Smooth muscle cell (in vitro differentiated cells): Measurements from ENCODE around the gene PDZK1. TPM values are rescaled to one million over a fixed set of nuclear protein-coding genes. Genes with fewer than 3 reads are reported as not detected.
"Not testable (repeated sequence)": the region's sequence is repeated elsewhere in the genome, so short reads cannot be mapped to it uniquely, and the experiment has no call there.

Experiments
- DNase-seq: peaks from one replicate; lab custom pipeline; 2025; ENCODE audit not compliant: unreplicated experiment; lab: John Stamatoyannopoulos, UW
- H2AFZ ChIP-seq: fragments of 200-600 bp; sonication (generic); 2 replicates; pipeline ENCODE4 v1.6.0; 2016; ENCODE audit warnings: antibody characterized with exemption, low read depth, mild to moderate bottlenecking
- H3F3A ChIP-seq: fragments of 200-600 bp; sonication (generic); 2 replicates; pipeline ENCODE4 v1.6.0; 2017; ENCODE audit warnings: antibody characterized with exemption, low read depth
- H3K27ac ChIP-seq: fragments of 200-600 bp; sonication (generic); 2 replicates; pipeline ENCODE4 v1.5.1; 2016; ENCODE audit warnings: low read depth, mild to moderate bottlenecking
- H3K27me3 ChIP-seq: fragments of 200-600 bp; sonication (generic); 2 replicates; pipeline ENCODE4 v1.6.1; 2016; ENCODE audit warnings: low read depth, mild to moderate bottlenecking
- H3K36me3 ChIP-seq: fragments of 200-600 bp; sonication (generic); 2 replicates; pipeline ENCODE4 v1.5.1; 2016; ENCODE audit warnings: low read depth
- H3K4me1 ChIP-seq: fragments of 200-600 bp; sonication (generic); 2 replicates; pipeline ENCODE4 v1.5.1; 2016; ENCODE audit warnings: low read depth
- H3K4me2 ChIP-seq: fragments of 200-600 bp; sonication (generic); 2 replicates; pipeline ENCODE4 v1.6.0; 2016; ENCODE audit warnings: mild to moderate bottlenecking
- H3K4me3 ChIP-seq: fragments of 200-600 bp; sonication (generic); 2 replicates; pipeline ENCODE4 v1.5.1; 2016; ENCODE audit warnings: mild to moderate bottlenecking
- H3K79me2 ChIP-seq: fragments of 200-600 bp; sonication (generic); 2 replicates; pipeline ENCODE4 v1.6.0; 2016; ENCODE audit warnings: low read depth, mild to moderate bottlenecking
- H3K9ac ChIP-seq: fragments of 200-600 bp; sonication (generic); 2 replicates; pipeline ENCODE4 v1.6.0; 2016; ENCODE audit warnings: low read depth
- H3K9me3 ChIP-seq: fragments of 200-600 bp; sonication (generic); replicated peaks from 2 replicates; pipeline ENCODE4 v1.5.1; 2016; ENCODE audit warnings: low read depth
- H4K20me1 ChIP-seq: fragments of 200-600 bp; sonication (generic); 2 replicates; pipeline ENCODE4 v1.6.0; 2016; ENCODE audit warnings: low read depth
- CTCF ChIP-seq: fragments of 200-600 bp; sonication (generic); IDR thresholded peaks from 2 replicates; pipeline ENCODE4 v1.5.1; 2017; ENCODE audit warnings: borderline replicate concordance, mild to moderate bottlenecking, antibody characterized with exemption; ENCODE audit not compliant: insufficient read depth, poor library complexity, severe bottlenecking
- WGBS: methylation state at CpG from one replicate; pipeline ENCODE4 v1.1.7; 2016; ENCODE audit warnings: low lambda C conversion rate; 5-methylcytosine and 5-hydroxymethylcytosine counted together
- polyA plus RNA-seq: library from polyadenylated mRNA; unstranded; fragments of >200 nt; fragmentation: Nextera tagmentation; extraction: Ambion mirVana; gene quantifications from 2 replicates; pipeline ENCODE4 v1.2.1, GENCODE V29; 2016
- total RNA-seq: library from RNA; depleted of rRNA; stranded (reverse); fragments of >200 nt; gene quantifications from 2 replicates; pipeline ENCODE4 v1.2.3, GENCODE V29; 2014

PDZK1 gene
- total and polyA plus RNA-seq, 2 experiments from 2014 or later = 0.45 TPM; not detected in 1

GRCh38 chr1:145688328-145688727 lies 18.8 kb downstream of the PDZK1 start:
- Histone ChIP-seq H3K4me2 (no peak overlapping the region), H3K27me3 (no peaks in the 10 kb centered on the region), H3K79me2 (no peaks in the 10 kb centered on the region), H3K36me3 (no peaks in the 10 kb centered on the region), H4K20me1 (no peaks in the 10 kb centered on the region), H3K27ac (no peak overlapping the region), H2AFZ (no peak overlapping the region), H3K9me3 (no peaks in the 10 kb centered on the region), H3K4me1 (no peaks in the 10 kb centered on the region), H3K9ac (no peak overlapping the region), H3K4me3 (no peak overlapping the region), H3F3A (no peaks in the 10 kb centered on the region)
- DNase-seq = no peak
- WGBS = 80% methylated on average over 4 of the region's 4 CpGs
- no peak for TF ChIP-seq CTCF

- not testable (repeated sequence) for H3K36me3 ChIP-seq, H3K9me3 ChIP-seq, H3K79me2 ChIP-seq, H3K27me3 ChIP-seq, H2AFZ ChIP-seq, H3K4me3 ChIP-seq, H3K27ac ChIP-seq, H3F3A ChIP-seq, DNase-seq, H3K4me1 ChIP-seq, H4K20me1 ChIP-seq, H3K9ac ChIP-seq, H3K4me2 ChIP-seq
- 83% methylated on average over 1 of the region's 1 CpG for WGBS
These were observed 21.1 kb downstream of the PDZK1 start for GRCh38 chr1:145686078-145686477.

GRCh38 chr1:145684858-145685257 lies 22.3 kb downstream of the PDZK1 start:
- H3K9me3 ChIP-seq, H4K20me1 ChIP-seq, H3K4me2 ChIP-seq, H3K27me3 ChIP-seq, H3K4me1 ChIP-seq, H3K27ac ChIP-seq, DNase-seq, H3F3A ChIP-seq, H3K9ac ChIP-seq, H3K4me3 ChIP-seq, H3K79me2 ChIP-seq, H2AFZ ChIP-seq, H3K36me3 ChIP-seq: not testable (repeated sequence)
- WGBS = 91% methylated on average over 2 of the region's 3 CpGs

- H3K4me3 ChIP-seq, DNase-seq, H3K27ac ChIP-seq, H4K20me1 ChIP-seq, H3K9ac ChIP-seq, H3K36me3 ChIP-seq, H2AFZ ChIP-seq, H3K9me3 ChIP-seq, H3K27me3 ChIP-seq, H3K4me1 ChIP-seq, H3F3A ChIP-seq, H3K4me2 ChIP-seq, H3K79me2 ChIP-seq: not testable (repeated sequence)
- WGBS = no CpG with 5 or more reads among the region's 1 CpG
These were observed 34.0 kb downstream of the PDZK1 start for GRCh38 chr1:145673217-145673616.

GRCh38 chr1:145670995-145671745 lies 36.0 kb downstream of the PDZK1 start:
- not testable (repeated sequence) for H3K79me2 ChIP-seq, H4K20me1 ChIP-seq, H3K4me1 ChIP-seq, H3K4me2 ChIP-seq, DNase-seq, H3K9ac ChIP-seq, H3K4me3 ChIP-seq, H3K27me3 ChIP-seq, H3K9me3 ChIP-seq, H3K36me3 ChIP-seq, H3K27ac ChIP-seq, H3F3A ChIP-seq, H2AFZ ChIP-seq
- WGBS = 55% methylated on average over 2 of the region's 3 CpGs

- H3K27me3 ChIP-seq, H3K4me1 ChIP-seq, H2AFZ ChIP-seq, DNase-seq, H3K27ac ChIP-seq, H3K4me2 ChIP-seq, H3K9me3 ChIP-seq, H3K36me3 ChIP-seq, H3K9ac ChIP-seq, H3F3A ChIP-seq, H3K79me2 ChIP-seq, H4K20me1 ChIP-seq, H3K4me3 ChIP-seq: not testable (repeated sequence)
- WGBS = 28% methylated on average over 4 of the region's 4 CpGs
These were observed 42.2 kb downstream of the PDZK1 start for GRCh38 chr1:145665015-145665414.

GRCh38 chr1:145662502-145662901 lies 44.7 kb downstream of the PDZK1 start:
- H2AFZ ChIP-seq, H3K4me1 ChIP-seq, H3K27ac ChIP-seq, H3K4me2 ChIP-seq, H4K20me1 ChIP-seq, H3K9ac ChIP-seq, H3K9me3 ChIP-seq, H3K79me2 ChIP-seq, H3K27me3 ChIP-seq, H3F3A ChIP-seq, H3K4me3 ChIP-seq, DNase-seq, H3K36me3 ChIP-seq: not testable (repeated sequence)
- 100% methylated on average over 2 of the region's 2 CpGs for WGBS
